Activated gamma-delta T cell treated with anti-CD3 and anti-CD28 coated beads, Interleukin-2, amount 50 U/mL, for 16 hours (primary cell): Measurements from ENCODE around the gene UBR1.
"Not testable (repeated sequence)": the region's sequence is repeated elsewhere in the genome, so short reads cannot be mapped to it uniquely, and the experiment has no call there.

Experiments
- DNase-seq: peaks from one replicate; pipeline ENCODE4 v3.0.0-alpha.2; 2020; ENCODE audit warnings: low read depth

The UBR1 gene

DNA sequence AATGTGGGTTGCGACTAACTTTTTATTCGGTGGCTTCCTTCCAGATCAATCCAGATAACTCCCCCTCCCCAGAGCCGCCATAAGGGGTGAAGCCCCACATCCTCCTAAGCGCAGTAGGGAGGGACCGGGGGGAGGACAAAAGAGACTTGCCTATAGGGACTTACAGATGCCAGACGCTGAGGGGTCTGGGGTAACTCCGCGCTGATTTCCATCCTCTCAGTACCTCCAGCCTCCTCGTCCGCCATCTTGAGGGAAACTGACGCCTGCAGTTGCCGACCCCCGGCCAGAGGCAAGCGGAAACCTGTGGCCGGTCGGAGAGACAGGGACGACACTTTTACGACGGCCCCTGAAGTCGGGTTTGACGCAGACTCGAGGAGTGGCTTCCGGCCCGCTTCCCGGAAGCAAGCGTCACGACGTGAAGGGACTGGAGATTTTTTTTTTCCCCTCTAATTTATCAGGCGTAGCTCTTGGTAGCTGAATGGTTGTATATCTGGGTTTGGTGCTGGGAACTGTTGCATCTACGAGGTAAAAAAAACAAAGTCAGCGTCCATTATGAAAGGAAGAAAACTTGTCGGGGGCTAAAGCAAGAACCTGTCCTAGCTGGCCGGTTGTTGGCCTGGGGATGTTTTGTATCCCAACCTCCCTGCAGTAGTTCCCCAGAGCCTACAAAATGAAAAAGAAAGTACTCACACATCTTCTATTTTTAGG, at the start of gene UBR1:
TSS of gene UBR1 (minus strand) at position 261 of the 708 bp plus-strand sequence. CDS start at position 245, 16 bp downstream.
- DNase-seq: peak; percentile 76

DNA sequence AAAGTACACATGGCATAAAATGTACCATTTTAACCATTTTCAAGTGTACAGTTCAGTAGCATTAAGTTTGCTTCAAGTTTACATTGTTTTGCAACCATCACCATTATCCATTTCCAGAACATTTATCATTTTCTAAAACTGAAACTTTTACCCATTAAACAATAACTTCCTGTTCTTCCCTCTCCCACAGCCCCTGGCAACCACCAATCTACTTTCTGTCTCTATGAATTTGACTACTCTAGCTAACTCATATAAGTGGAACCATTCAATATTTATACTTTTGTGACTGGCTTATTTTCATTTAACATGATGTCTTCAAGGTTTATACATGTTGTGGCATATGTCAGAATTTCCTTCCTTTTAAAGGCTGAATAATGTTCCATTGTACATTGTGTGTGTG, 47.4 kb upstream of the UBR1 start:
- no peak for DNase-seq

DNA sequence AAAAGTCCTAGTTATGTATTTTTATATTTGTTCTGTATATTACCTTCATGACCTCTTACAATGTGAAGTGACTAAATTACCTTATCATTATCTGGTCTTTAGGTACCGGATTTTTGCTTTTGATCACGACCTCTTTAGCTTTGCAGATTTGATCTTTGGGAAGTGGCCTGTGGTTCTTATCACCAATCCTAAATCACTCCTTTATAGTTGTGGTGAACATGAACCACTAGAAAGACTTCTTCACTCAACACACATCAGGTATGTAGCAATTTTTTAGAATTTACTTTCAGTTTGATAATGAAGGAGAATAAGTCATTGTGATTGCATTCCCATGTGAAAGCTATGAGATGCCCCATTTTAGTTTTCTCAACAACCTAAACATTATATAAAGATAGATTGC, 45.9 kb upstream of the UBR1 start:
- DNase-seq: no peak

GRCh38 chr15:43150191-43150929, 44.5 kb upstream of the UBR1 start:
- DNase-seq: no peak

- DNase-seq: no peak
Observed at GRCh38 chr15:43146184-43146583, 40.3 kb upstream of the UBR1 start.

DNA sequence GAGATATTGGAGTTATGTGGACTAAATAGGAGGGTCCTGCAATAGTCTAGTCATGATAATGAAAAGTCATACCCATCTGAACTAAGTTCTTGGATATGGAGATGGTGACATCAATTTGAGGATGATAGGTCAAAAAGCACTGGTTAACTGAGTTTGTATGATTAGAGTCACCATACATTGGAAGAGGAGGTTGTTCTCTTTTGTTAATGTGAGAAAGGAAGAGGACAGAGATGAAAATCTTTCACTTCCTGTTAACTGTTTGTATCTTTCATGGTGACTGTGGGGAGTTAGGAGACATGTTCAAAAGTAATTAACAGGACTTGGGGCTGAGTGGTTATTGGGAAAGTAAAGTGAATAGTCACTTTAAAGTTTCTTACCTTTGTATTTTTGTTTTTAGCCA, 38.7 kb upstream of the UBR1 start:
- DNase-seq: no peak

- DNase-seq: no peak
Observed at GRCh38 chr15:43143203-43143941, 37.5 kb upstream of the UBR1 start.

- DNase-seq: no peak
Observed at GRCh38 chr15:43135351-43135750, 29.5 kb upstream of the UBR1 start.

DNA sequence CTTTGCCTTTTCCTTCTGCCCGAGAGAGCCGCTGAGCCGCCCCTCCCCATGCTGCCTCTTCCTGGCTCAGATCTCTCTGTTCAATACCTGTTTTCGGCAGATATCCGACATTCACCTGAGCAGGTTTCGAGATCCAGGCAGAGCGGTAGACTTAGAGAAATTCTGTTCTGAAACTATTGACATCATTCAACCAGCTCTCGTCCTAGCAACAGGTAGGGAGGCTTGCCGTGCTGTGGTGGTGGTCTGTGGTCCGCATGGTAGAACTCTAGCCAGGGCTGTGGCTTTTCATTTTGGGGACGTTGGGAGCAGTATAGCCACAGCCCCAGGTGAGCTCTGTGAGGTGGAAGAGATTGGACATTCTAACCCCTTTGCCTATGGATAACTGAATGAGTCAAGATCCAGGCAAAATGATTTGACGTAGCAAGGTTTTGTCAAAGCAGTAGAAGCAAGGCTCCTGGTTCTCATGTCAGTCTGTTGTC, 28.4 kb upstream of the UBR1 start:
- DNase-seq: no peak

GRCh38 chr15:43133430-43134156, 27.8 kb upstream of the UBR1 start, which contains the start of gene TMEM62:
Gene TMEM62, plus strand, starts transcription at chr15:43133586. Its CDS starts 217 bp downstream, at chr15:43133803.
- DNase-seq: peak; percentile 25

- no peak for DNase-seq
Observed at GRCh38 chr15:43132830-43133429, 27.1 kb upstream of the UBR1 start.

GRCh38 chr15:43128980-43129335, 23.1 kb upstream of the UBR1 start:
- no peak for DNase-seq

DNA sequence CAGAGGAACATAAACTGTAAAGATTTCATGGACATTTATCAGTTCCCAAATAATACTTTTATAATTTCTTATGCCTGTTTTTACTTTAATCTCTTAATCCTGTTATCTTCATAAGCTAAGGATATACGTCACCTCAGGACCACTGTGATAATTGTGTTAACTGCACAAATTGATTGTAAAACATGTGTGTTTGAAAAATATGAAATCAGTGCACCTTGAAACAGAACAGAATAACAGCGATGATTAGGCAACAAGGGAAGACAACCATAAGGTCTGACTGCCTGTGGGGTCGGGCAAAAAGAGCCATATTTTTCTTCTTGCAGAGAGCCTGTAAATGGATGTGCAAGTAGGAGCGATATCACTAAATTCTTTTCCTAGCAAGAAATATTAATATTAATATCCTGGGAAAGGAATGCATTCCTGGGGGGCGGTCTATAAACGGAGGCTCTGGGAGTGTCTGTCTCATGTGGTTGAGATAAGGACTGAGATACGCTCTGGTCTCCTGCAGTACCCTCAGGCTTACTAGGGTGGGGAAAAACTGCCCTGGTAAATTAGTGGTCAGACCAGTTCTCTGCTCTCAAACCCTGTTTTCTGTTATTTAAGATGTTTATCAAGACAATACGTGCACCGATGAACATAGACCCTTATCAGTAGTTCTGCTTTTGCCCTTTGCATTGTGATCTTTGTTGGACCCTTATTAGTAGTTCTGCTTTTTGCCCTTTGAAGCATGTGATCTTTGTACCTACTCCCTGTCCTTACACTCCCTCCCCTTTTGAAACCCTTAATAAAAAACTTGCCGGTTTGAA, 22.5 kb upstream of the UBR1 start:
- DNase-seq: not testable (repeated sequence)

- DNase-seq: no peak
Observed at GRCh38 chr15:43127752-43128151, 21.9 kb upstream of the UBR1 start.

DNA sequence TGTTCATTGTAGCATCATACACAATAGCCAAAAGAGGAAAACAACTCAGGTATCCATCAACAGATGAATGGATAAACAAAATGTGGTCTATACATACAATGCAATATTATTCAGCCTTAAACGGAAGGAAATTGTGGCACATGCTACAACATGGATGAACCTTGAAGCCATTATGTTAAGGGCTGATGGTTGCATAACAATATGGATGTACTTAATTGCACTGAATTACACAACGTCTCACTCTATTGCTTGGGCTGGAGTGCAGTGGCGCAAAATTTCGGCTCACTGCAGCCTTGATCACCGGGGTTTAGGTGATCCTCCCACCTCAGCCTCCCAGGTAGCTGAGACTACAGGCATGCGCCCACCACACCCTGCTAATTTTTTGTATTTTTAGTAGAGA, 20.5 kb upstream of the UBR1 start:
- DNase-seq: no peak

- no peak for DNase-seq
Observed at GRCh38 chr15:43125100-43125661, 19.3 kb upstream of the UBR1 start.

- no peak for DNase-seq
Observed at GRCh38 chr15:43121863-43122262, 16.0 kb upstream of the UBR1 start.

DNA sequence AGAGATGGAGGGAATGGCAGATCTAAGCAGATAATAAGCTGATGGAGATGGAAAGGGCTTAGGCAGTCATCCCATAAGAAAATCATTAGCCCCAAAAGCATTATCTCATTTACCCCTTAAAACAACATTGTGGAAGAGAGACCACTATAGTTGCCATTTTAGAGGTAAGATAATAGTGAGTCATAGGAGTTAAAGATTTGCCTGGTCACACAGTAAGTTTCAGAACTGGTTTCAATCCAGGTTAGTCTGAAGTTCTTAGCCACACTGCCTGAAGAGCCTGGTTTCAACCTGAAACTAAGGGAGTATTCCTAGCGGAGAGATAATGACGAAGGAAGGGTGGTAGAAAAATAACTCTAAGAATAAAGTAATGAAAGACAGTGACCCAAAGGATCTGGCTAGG, 13.0 kb upstream of the UBR1 start:
- no peak for DNase-seq

DNA sequence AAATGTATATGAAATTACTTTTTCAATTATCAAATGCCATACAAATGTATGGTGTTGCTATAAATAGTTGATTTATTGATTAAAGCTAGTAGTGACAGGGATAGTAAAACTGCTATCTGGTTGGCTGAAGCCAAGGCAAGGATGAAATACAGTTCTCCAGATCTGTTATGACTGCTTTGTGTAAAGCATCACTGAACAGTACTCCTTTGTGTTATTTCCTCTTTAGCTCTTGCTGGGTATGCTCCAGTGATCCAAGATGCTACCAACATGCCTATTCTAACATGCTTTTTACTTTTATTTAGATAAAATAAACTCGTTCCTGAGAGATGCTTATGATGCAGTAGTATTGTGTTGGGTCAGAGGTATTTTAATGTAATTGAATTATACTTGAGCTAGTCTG, 12.4 kb upstream of the UBR1 start:
- DNase-seq: no peak

DNA sequence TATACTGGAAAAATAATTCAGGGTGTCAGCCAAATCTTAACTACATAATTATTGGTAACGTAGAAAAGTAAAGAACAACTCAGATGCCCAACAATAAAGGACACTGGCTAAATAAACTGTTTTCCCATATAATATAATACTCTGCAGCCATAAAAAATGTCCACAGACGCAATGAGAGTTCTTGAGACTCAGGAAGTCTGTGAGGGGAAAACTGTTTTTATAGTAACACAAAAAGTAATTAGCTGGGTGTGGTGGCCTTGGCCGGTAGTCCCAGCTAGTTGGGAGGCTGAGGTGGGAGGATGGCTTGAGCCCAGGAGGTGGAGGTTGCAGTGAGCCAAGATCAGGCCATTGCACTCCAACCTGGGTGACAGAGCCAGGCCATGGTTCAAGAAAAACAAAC, 5.5 kb upstream of the UBR1 start:
- DNase-seq: no peak

DNA sequence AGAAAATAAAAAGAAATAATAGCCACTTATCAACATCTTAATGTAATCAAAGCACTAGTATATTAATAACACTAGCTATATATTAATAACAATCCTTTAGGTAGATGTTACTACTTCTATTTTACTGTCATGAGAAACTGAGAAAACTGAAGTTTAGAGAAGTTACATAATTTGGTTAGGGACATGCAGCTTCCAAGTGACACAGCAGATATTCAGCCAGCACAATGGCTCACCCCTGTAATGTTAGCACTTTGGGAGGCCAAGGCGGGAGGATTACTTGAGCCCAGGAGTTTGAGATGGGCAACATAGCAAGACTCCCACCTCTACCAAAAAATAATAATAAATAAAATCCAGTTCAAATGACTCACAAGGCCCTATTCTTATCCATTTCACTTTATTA, 1.9 kb upstream of the UBR1 start:
- DNase-seq: no peak
